DOHH2 (cell line): ENCODE data around the gene CDK5RAP2.

ENCODE experiments used
- H3F3A ChIP-seq: fragments of 200-600 bp; sonication (generic), shearing (Covaris generic); 2 replicates; pipeline ENCODE4 v1.6.0; 2016; ENCODE audit warnings: antibody characterized with exemption, mild to moderate bottlenecking; ENCODE audit not compliant: control insufficient read depth, insufficient read depth
- H3K27ac ChIP-seq: fragments of 200-600 bp; sonication (generic); 2 replicates; pipeline ENCODE4 v1.5.1; 2014; ENCODE audit warnings: low read depth, mild to moderate bottlenecking, low read length, moderate library complexity
- H3K27me3 ChIP-seq: fragments of 200-600 bp; sonication (generic); 2 replicates; pipeline ENCODE4 v1.6.1; 2014; ENCODE audit warnings: mild to moderate bottlenecking, low read length, mixed read lengths; ENCODE audit not compliant: control insufficient read depth
- H3K36me3 ChIP-seq: fragments of 200-600 bp; sonication (generic); 2 replicates; pipeline ENCODE4 v1.6.1; 2014; ENCODE audit warnings: mild to moderate bottlenecking, low read length, moderate library complexity, mixed read lengths; ENCODE audit not compliant: control insufficient read depth
- H3K4me1 ChIP-seq: fragments of 200-600 bp; sonication (generic); 2 replicates; pipeline ENCODE4 v1.6.1; 2014; ENCODE audit warnings: mild to moderate bottlenecking, low read length, mixed read lengths; ENCODE audit not compliant: control insufficient read depth
- H3K4me2 ChIP-seq: fragments of 200-600 bp; sonication (generic); 2 replicates; pipeline ENCODE4 v1.6.0; 2014; ENCODE audit warnings: mild to moderate bottlenecking, low read length, moderate library complexity
- H3K4me3 ChIP-seq: fragments of 200-600 bp; sonication (generic); 2 replicates; pipeline ENCODE4 v1.5.1; 2014; ENCODE audit warnings: mild to moderate bottlenecking, low read length, mixed read lengths
- H3K79me2 ChIP-seq: fragments of 200-600 bp; sonication (generic); 2 replicates; pipeline ENCODE4 v1.6.1; 2014; ENCODE audit warnings: mild to moderate bottlenecking, low read length, mixed read lengths; ENCODE audit not compliant: control insufficient read depth
- H3K9me2 ChIP-seq: fragments of 200-600 bp; sonication (generic); replicated peaks from 2 replicates; pipeline ENCODE4 v1.6.1; 2014; ENCODE audit warnings: mild to moderate bottlenecking, low read length, mixed read lengths; ENCODE audit not compliant: control insufficient read depth
- H3K9me3 ChIP-seq: fragments of 200-600 bp; sonication (generic); 2 replicates; pipeline ENCODE4 v1.6.1; 2014; ENCODE audit warnings: antibody characterized with exemption, low read length, mixed read lengths; ENCODE audit not compliant: control insufficient read depth, insufficient read depth
- H4K20me1 ChIP-seq: fragments of 200-600 bp; sonication (generic); 2 replicates; pipeline ENCODE4 v1.6.0; 2014; ENCODE audit warnings: low read depth, mild to moderate bottlenecking, antibody characterized with exemption, low read length, moderate library complexity; ENCODE audit not compliant: control insufficient read depth, insufficient read depth
- CTCF ChIP-seq: fragments of 200-600 bp; sonication (generic); IDR thresholded peaks from one replicate; pipeline ENCODE4 v1.5.1; 2014; ENCODE audit warnings: antibody characterized with exemption, mild to moderate bottlenecking, low read depth, low read length; ENCODE audit not compliant: poor library complexity, severe bottlenecking
- EZH2phosphoT487 ChIP-seq: fragments of 200-600 bp; sonication (generic); IDR thresholded peaks from 2 replicates; pipeline ENCODE4 v1.6.1; 2017; ENCODE audit warnings: borderline replicate concordance, mild to moderate bottlenecking, antibody characterized with exemption, low read length, moderate library complexity, mixed read lengths

The CDK5RAP2 gene

GRCh38 chr9:120536949-120537640 lies 42.9 kb downstream of the CDK5RAP2 start:
- no peak overlapping the region for H3K27ac ChIP-seq

DNA sequence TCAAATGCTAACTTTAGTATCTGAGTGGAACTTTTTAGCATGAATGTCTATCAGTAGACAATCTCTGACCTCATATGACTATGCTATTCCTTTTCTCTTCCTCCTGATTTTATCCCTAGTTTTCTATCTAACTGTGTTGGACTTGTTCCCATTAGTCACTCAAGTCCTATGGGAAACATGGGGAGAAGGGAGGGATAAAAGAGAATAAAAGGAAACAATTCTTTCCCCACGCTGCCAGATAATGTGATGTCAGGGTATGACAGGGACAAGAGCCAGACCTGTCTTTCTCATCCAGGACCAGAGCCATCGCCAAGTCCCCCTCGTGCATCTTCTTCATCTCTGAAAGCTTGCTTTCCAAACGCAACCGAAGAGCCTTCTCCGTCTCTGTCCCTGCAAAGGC lies 43.9 kb downstream of the CDK5RAP2 start:
- Histone ChIP-seq H3K4me3 (no peak overlapping the region), H3K4me2 (no peak overlapping the region), H3K9me3 (no peaks in the 10 kb centered on the region), H3K27ac (no peak overlapping the region), H3K27me3 (no peaks in the 10 kb centered on the region), H3F3A (no peaks in the 10 kb centered on the region; the same call in 1 of the 2 replicates), H4K20me1 (no peaks in the 10 kb centered on the region), H3K4me1 (no peaks in the 10 kb centered on the region), H3K79me2 (no peaks in the 10 kb centered on the region), H3K36me3 (peaks cover 81% of the 10 kb centered on the region), H3K9me2 (no peaks in the 10 kb centered on the region)
- no peak for TF ChIP-seq EZH2phosphoT487

More at GRCh38 chr9:120536949-120537640, 42.9 kb downstream of the CDK5RAP2 start:
- peaks cover 78% of the 10 kb centered on the region for H3K36me3 ChIP-seq
- H3K27me3 ChIP-seq: no peaks in the 10 kb centered on the region
- H3K9me2 ChIP-seq: no peaks in the 10 kb centered on the region
- no peaks in the 10 kb centered on the region for H3K4me1 ChIP-seq
- H3K9me3 ChIP-seq: no peaks in the 10 kb centered on the region
- TF ChIP-seq EZH2phosphoT487: no peak
- TF ChIP-seq CTCF: no peak
- H3K4me3 ChIP-seq: no peak overlapping the region
- H3F3A ChIP-seq: no peaks in the 10 kb centered on the region; the same call in 1 of the 2 replicates
- H3K4me2 ChIP-seq: no peak overlapping the region
- no peaks in the 10 kb centered on the region for H4K20me1 ChIP-seq
- no peaks in the 10 kb centered on the region for H3K79me2 ChIP-seq

DNA sequence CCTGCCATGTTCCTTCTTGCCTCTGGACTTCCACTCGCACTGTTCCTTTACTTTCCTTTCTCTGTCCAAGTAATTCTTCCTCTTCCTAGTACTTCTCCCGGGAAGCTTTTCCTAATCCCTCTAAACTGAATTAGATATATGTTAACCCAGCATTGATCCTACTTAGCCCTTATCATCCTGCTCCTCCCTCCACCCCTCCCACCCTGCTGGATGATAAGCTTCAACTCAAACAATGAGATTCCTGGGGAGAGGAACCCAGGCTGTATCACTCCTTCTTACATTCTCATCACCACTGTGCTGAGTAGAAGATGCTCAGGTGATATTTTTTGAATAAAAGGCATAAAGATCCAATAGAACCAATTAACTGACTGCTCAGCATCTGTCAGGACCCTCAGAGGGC lies 45.7 kb downstream of the CDK5RAP2 start:
- H4K20me1 ChIP-seq: no peaks in the 10 kb centered on the region
- no peak for TF ChIP-seq EZH2phosphoT487
- TF ChIP-seq CTCF: no peak
- H3K4me3 ChIP-seq: no peak overlapping the region
- no peaks in the 10 kb centered on the region for H3K9me2 ChIP-seq
- H3K36me3 ChIP-seq: peaks cover 82% of the 10 kb centered on the region
- H3K79me2 ChIP-seq: no peaks in the 10 kb centered on the region
- no peaks in the 10 kb centered on the region; the same call in 1 of the 2 replicates for H3F3A ChIP-seq
- H3K4me1 ChIP-seq: no peaks in the 10 kb centered on the region
- H3K9me3 ChIP-seq: no peaks in the 10 kb centered on the region
- no peaks in the 10 kb centered on the region for H3K27me3 ChIP-seq
- no peak overlapping the region for H3K4me2 ChIP-seq
- no peak overlapping the region for H3K27ac ChIP-seq

DNA sequence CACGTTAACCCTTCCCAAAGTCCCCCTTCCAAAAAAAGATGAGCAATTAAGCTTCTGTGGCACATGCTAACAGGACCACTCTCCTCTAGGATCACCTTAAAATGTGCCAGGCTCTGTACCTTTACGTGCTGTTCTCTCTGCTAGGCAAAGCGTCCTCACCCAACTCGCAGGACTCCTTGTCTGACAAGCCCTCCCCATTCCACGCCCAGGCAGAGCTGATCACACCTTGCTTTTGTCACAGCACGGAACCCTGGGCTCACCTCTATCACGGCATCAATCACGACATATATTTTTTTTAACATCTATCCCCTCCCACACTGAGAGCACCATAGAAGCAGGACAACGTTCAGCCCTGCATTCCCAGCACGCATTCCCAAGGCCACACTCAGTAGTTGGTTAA lies 47.1 kb downstream of the CDK5RAP2 start:
- H3K79me2 ChIP-seq: no peaks in the 10 kb centered on the region
- H3K4me3 ChIP-seq: no peak overlapping the region
- no peaks in the 10 kb centered on the region for H3F3A ChIP-seq
- peaks cover 85% of the 10 kb centered on the region for H3K36me3 ChIP-seq
- no peak overlapping the region for H3K27ac ChIP-seq
- H3K9me3 ChIP-seq: no peaks in the 10 kb centered on the region
- no peaks in the 10 kb centered on the region for H3K4me1 ChIP-seq
- TF ChIP-seq CTCF: no peak
- no peak for TF ChIP-seq EZH2phosphoT487
- no peaks in the 10 kb centered on the region for H3K9me2 ChIP-seq
- no peaks in the 10 kb centered on the region for H4K20me1 ChIP-seq
- H3K4me2 ChIP-seq: no peak overlapping the region
- no peaks in the 10 kb centered on the region for H3K27me3 ChIP-seq
